Naive thymus-derived CD4-positive, alpha-beta T cell (primary cell): ENCODE results near the gene SULF2. TPM values are rescaled to one million over a fixed set of nuclear protein-coding genes. Genes with fewer than 3 reads are reported as not detected.

ENCODE experiments used
- ATAC-seq: fragments of 150-1000 bp; cut with Tn5 transposase; 2 replicates; pipeline ENCODE4 v1.10.0; 2021; ENCODE audit warnings: mild to moderate bottlenecking, moderate library complexity
- CTCF ChIA-PET: fragments of 350-600 bp; sonication (Branson Sonifier 250); formaldehyde crosslinking; loops from one replicate; lab custom pipeline; 2021; ENCODE audit warnings: antibody characterized with exemption; lab: Charles Lee
- POLR2A ChIA-PET: fragments of 350-600 bp; sonication (Branson Sonifier 250); formaldehyde crosslinking; loops from one replicate; lab custom pipeline; 2021; ENCODE audit warnings: antibody characterized with exemption, inconsistent platforms; lab: Charles Lee
- DNase-seq, 9 donors: peaks; one replicate each; pipeline versions ENCODE4 v3.0.0 to v3.0.0-alpha.2; 2020 to 2022; ENCODE audit warnings: mixed read lengths in 1 of 9
- H3K27ac ChIP-seq: one replicate; pipeline ENCODE4 v1.7.0; 2013; ENCODE audit warnings: mild to moderate bottlenecking, low read depth, low read length, moderate library complexity
- H3K27me3 ChIP-seq, 2 donors: one replicate each; pipeline ENCODE4 v1.7.0; 2013; ENCODE audit warnings: low read length in 2 of 2, mild to moderate bottlenecking in 2 of 2, moderate library complexity in 2 of 2; ENCODE audit not compliant: control insufficient read depth in 2 of 2, insufficient read depth in 2 of 2
- H3K36me3 ChIP-seq, 3 experiments: 1 replicate in 2 of 3; 2 replicates in 1 of 3; pipeline ENCODE4 v1.7.0; 2013; ENCODE audit warnings: low read length in 3 of 3, mild to moderate bottlenecking in 3 of 3, moderate library complexity in 1 of 3; ENCODE audit not compliant: insufficient read depth in 3 of 3, control insufficient read depth in 2 of 3
- H3K4me1 ChIP-seq, 2 donors: one replicate each; pipeline ENCODE4 v1.7.0; 2013; ENCODE audit warnings: low read length in 2 of 2, mild to moderate bottlenecking in 2 of 2, moderate library complexity in 1 of 2; ENCODE audit not compliant: control insufficient read depth in 2 of 2, insufficient read depth in 2 of 2
- H3K4me3 ChIP-seq: 2 replicates; pipeline ENCODE4 v1.7.0; 2013; ENCODE audit warnings: mild to moderate bottlenecking, low read length
- H3K9me3 ChIP-seq, 3 experiments: 1 replicate in 2 of 3; 2 replicates in 1 of 3; pipeline ENCODE4 v1.7.0; 2013; ENCODE audit warnings: low read length in 3 of 3; ENCODE audit not compliant: control insufficient read depth in 2 of 3
- H3K27ac Mint-ChIP-seq, 9 donors: one replicate each; pipeline ENCODE4 v1.8.0; 2020 to 2022; ENCODE audit warnings: mixed read lengths in 9 of 9, mild to moderate bottlenecking in 8 of 9, moderate library complexity in 5 of 9, inconsistent platforms in 2 of 9
- H3K27me3 Mint-ChIP-seq, 5 donors: one replicate each; pipeline ENCODE4 v1.8.0; 2021 to 2022; ENCODE audit warnings: mixed read lengths in 5 of 5, mild to moderate bottlenecking in 1 of 5
- H3K36me3 Mint-ChIP-seq, 5 donors: one replicate each; pipeline ENCODE4 v1.8.0; 2020 to 2022; ENCODE audit warnings: mixed read lengths in 5 of 5, mild to moderate bottlenecking in 3 of 5, inconsistent platforms in 1 of 5
- H3K4me1 Mint-ChIP-seq, 7 donors: one replicate each; pipeline ENCODE4 v1.8.0; 2020 to 2022; ENCODE audit warnings: mixed read lengths in 7 of 7, mild to moderate bottlenecking in 3 of 7, inconsistent platforms in 1 of 7
- H3K4me3 Mint-ChIP-seq, 10 donors: one replicate each; pipeline ENCODE4 v1.8.0; 2020 to 2022; ENCODE audit warnings: mild to moderate bottlenecking in 10 of 10, mixed read lengths in 10 of 10, moderate library complexity in 6 of 10, inconsistent platforms in 2 of 10
- H3K9me3 Mint-ChIP-seq, 11 donors: one replicate each; pipeline ENCODE4 v1.8.0; 2020 to 2022; ENCODE audit warnings: mixed read lengths in 11 of 11, mild to moderate bottlenecking in 4 of 11, inconsistent platforms in 1 of 11, moderate library complexity in 1 of 11
- intact Hi-C, 2 donors: fragments of 100-400 bp; cut with micrococcal nuclease; formaldehyde crosslinking; loops; one replicate each; pipeline ENCODE4 v1.15.1; 2023
- polyA plus RNA-seq, 2 donors: library from polyadenylated mRNA; unstranded; fragments of 300-500 nt; fragmentation: Illumina TruSeq; gene quantifications; one replicate each; pipeline ENCODE4 v1.2.3, GENCODE V29; 2021
- total RNA-seq, 6 experiments: library from RNA in 5 of 6; stranded (reverse) in 5 of 6; gene quantifications; 1 replicate in 5 of 6; 2 replicates in 1 of 6; pipeline ENCODE4 v1.2.3 and lab custom pipeline; 2021 to 2026

Gene SULF2
- total and polyA plus RNA-seq, 7 experiments from 2014 or later, result 0.43 to 133 (median 1.5) TPM

- ChIA-PET CTCF (no interaction called here), POLR2A (no interaction called here)
- no peak overlapping the region for H3K4me3 Mint-ChIP-seq
- Histone ChIP-seq H3K36me3 (no peaks in the 10 kb centered on the region), H3K4me1 (no peaks in the 10 kb centered on the region), H3K27ac (no peak overlapping the region), H3K27me3 (no peaks in the 10 kb centered on the region), H3K9me3 (no peaks in the 10 kb centered on the region), H3K4me3 (no peak overlapping the region)
- peaks cover 0 to 10% (median 0%) of the 10 kb centered on the region in 7 donors for H3K4me1 Mint-ChIP-seq
- intact Hi-C loops, result no loop called here
- ATAC-seq (no peak), DNase-seq (no peak)
- H3K9me3 Mint-ChIP-seq, result peaks cover 0 to 3% (median 1%) of the 10 kb centered on the region in 11 donors
- H3K27ac Mint-ChIP-seq, result peak overlapping the region in 1 of 9 donors; percentile 46
- H3K27me3 Mint-ChIP-seq, result peaks cover 12 to 28% (median 16%) of the 10 kb centered on the region in 5 donors
- H3K36me3 Mint-ChIP-seq, result peaks cover 0 to 2% (median 0%) of the 10 kb centered on the region in 5 donors
Observed at GRCh38 chr20:47765271-47765670, 20.0 kb downstream of the SULF2 start.

GRCh38 chr20:47764154-47764733 lies 21.0 kb downstream of the SULF2 start:
- H3K27ac ChIP-seq, result no peak overlapping the region
- POLR2A ChIA-PET, result no interaction called here

GRCh38 chr20:47762699-47763268 lies 22.5 kb downstream of the SULF2 start:
- peaks cover 0 to 7% (median 0%) of the 10 kb centered on the region in 7 donors for H3K4me1 Mint-ChIP-seq
- H3K4me1 ChIP-seq, result no peaks in the 10 kb centered on the region
- H3K27me3 ChIP-seq, result no peaks in the 10 kb centered on the region
- H3K4me3 ChIP-seq, result no peak overlapping the region
- H3K27ac Mint-ChIP-seq, result no peak overlapping the region
- ATAC-seq, result no peak
- intact Hi-C loops, result no loop called here
- DNase-seq, result no peak
- no peaks in the 10 kb centered on the region for H3K9me3 ChIP-seq
- no peak overlapping the region for H3K27ac ChIP-seq
- no peaks in the 10 kb centered on the region for H3K36me3 ChIP-seq
- no peaks in the 10 kb centered on the region for H3K36me3 Mint-ChIP-seq
- H3K27me3 Mint-ChIP-seq, result peaks cover 16 to 41% (median 23%) of the 10 kb centered on the region in 5 donors
- POLR2A ChIA-PET, result no interaction called here
- no peak overlapping the region for H3K4me3 Mint-ChIP-seq
- peaks cover 0 to 1% (median 0%) of the 10 kb centered on the region in 11 donors for H3K9me3 Mint-ChIP-seq
- CTCF ChIA-PET, result no interaction called here

More at GRCh38 chr20:47764154-47764733, 21.0 kb downstream of the SULF2 start:
- no peak overlapping the region for H3K27ac Mint-ChIP-seq
- Histone ChIP-seq H3K9me3 (no peaks in the 10 kb centered on the region), H3K27me3 (no peaks in the 10 kb centered on the region), H3K4me3 (no peak overlapping the region), H3K36me3 (no peaks in the 10 kb centered on the region), H3K4me1 (no peaks in the 10 kb centered on the region)
- intact Hi-C loops, result no loop called here
- H3K4me3 Mint-ChIP-seq, result no peak overlapping the region
- peaks cover 0 to 1% (median 0%) of the 10 kb centered on the region in 11 donors for H3K9me3 Mint-ChIP-seq
- peaks cover 0 to 7% (median 0%) of the 10 kb centered on the region in 7 donors for H3K4me1 Mint-ChIP-seq
- H3K36me3 Mint-ChIP-seq, result no peaks in the 10 kb centered on the region
- no peak for ATAC-seq
- DNase-seq, result no peak
- peaks cover 14 to 37% (median 19%) of the 10 kb centered on the region in 5 donors for H3K27me3 Mint-ChIP-seq
- CTCF ChIA-PET, result no interaction called here

GRCh38 chr20:47761482-47762047 lies 23.7 kb downstream of the SULF2 start:
- Mint-ChIP-seq H3K27me3 (peaks cover 16 to 41% (median 23%) of the 10 kb centered on the region in 5 donors), H3K27ac (no peak overlapping the region), H3K9me3 (peaks cover 0 to 1% (median 0%) of the 10 kb centered on the region in 11 donors), H3K4me3 (no peak overlapping the region), H3K4me1 (peaks cover 0 to 7% (median 0%) of the 10 kb centered on the region in 7 donors), H3K36me3 (no peaks in the 10 kb centered on the region)
- Histone ChIP-seq H3K27me3 (no peaks in the 10 kb centered on the region), H3K4me3 (no peak overlapping the region), H3K36me3 (no peaks in the 10 kb centered on the region), H3K9me3 (no peaks in the 10 kb centered on the region), H3K4me1 (no peaks in the 10 kb centered on the region), H3K27ac (no peak overlapping the region)
- DNase-seq (no peak), ATAC-seq (no peak)
- ChIA-PET POLR2A (no interaction called here), CTCF (no interaction called here)
- intact Hi-C loops, result no loop called here

GRCh38 chr20:47760686-47761481 lies 24.4 kb downstream of the SULF2 start:
- DNase-seq, result no peak
- no peak for ATAC-seq
- Histone ChIP-seq H3K27ac (no peak overlapping the region), H3K4me1 (no peaks in the 10 kb centered on the region), H3K4me3 (no peak overlapping the region), H3K27me3 (no peaks in the 10 kb centered on the region), H3K9me3 (no peaks in the 10 kb centered on the region), H3K36me3 (no peaks in the 10 kb centered on the region)
- H3K4me1 Mint-ChIP-seq, result peaks cover 0 to 5% (median 0%) of the 10 kb centered on the region in 7 donors
- POLR2A ChIA-PET, result no interaction called here
- H3K27me3 Mint-ChIP-seq, result peaks cover 16 to 41% (median 19%) of the 10 kb centered on the region in 5 donors
- CTCF ChIA-PET, result no interaction called here
- intact Hi-C loops, result no loop called here
- no peak overlapping the region for H3K27ac Mint-ChIP-seq
- no peak overlapping the region for H3K4me3 Mint-ChIP-seq
- peaks cover 0 to 1% (median 0%) of the 10 kb centered on the region in 11 donors for H3K9me3 Mint-ChIP-seq
- no peaks in the 10 kb centered on the region for H3K36me3 Mint-ChIP-seq

GRCh38 chr20:47758517-47759450 lies 26.5 kb downstream of the SULF2 start:
- ATAC-seq (no peak), DNase-seq (no peak)
- Histone ChIP-seq H3K27me3 (no peaks in the 10 kb centered on the region), H3K27ac (no peak overlapping the region), H3K9me3 (no peaks in the 10 kb centered on the region), H3K4me1 (no peaks in the 10 kb centered on the region), H3K36me3 (no peaks in the 10 kb centered on the region), H3K4me3 (no peak overlapping the region)
- no peak overlapping the region for H3K4me3 Mint-ChIP-seq
- H3K36me3 Mint-ChIP-seq, result no peaks in the 10 kb centered on the region
- H3K27me3 Mint-ChIP-seq, result peaks cover 12 to 36% (median 19%) of the 10 kb centered on the region in 5 donors
- H3K4me1 Mint-ChIP-seq, result peaks cover 0 to 5% (median 0%) of the 10 kb centered on the region in 7 donors
- ChIA-PET CTCF (no interaction called here), POLR2A (no interaction called here)
- H3K27ac Mint-ChIP-seq, result no peak overlapping the region
- intact Hi-C loops, result no loop called here
- no peaks in the 10 kb centered on the region for H3K9me3 Mint-ChIP-seq
